GM23338 (cell line): ENCODE measurements around the gene ADCY7. TPM values are rescaled to one million over a fixed set of nuclear protein-coding genes. Genes with fewer than 3 reads are reported as not detected.

Experiments used
- ATAC-seq: fragments of 200-7000 bp; cut with Tn5 transposase; 3 replicates; pipeline ENCODE4 v1.9.1; 2020
- DNase-seq: peaks from one replicate; pipeline ENCODE4 v3.0.0-alpha.2; 2015; ENCODE audit warnings: low spot score
- H2AFZ ChIP-seq: fragments of 200-600 bp; sonication (generic); 2 replicates; pipeline ENCODE4 v1.8.0; 2016; ENCODE audit warnings: antibody characterized with exemption, mild to moderate bottlenecking, moderate library complexity
- H3F3A ChIP-seq: fragments of 200-600 bp; sonication (generic); replicated peaks from 2 replicates; pipeline ENCODE4 v1.8.0; 2017; ENCODE audit warnings: antibody characterized with exemption, mixed run types, low read depth
- H3K27ac ChIP-seq: fragments of 200-600 bp; sonication (generic); 2 replicates; pipeline ENCODE4 v1.6.1; 2016; ENCODE audit warnings: low read depth
- H3K27me3 ChIP-seq: fragments of 200-600 bp; sonication (generic); 2 replicates; pipeline ENCODE4 v1.8.0; 2016; ENCODE audit warnings: mild to moderate bottlenecking, mixed run types, moderate library complexity; ENCODE audit not compliant: insufficient read depth
- H3K36me3 ChIP-seq: fragments of 200-600 bp; sonication (generic); 2 replicates; pipeline ENCODE4 v1.8.0; 2016; ENCODE audit warnings: mild to moderate bottlenecking; ENCODE audit not compliant: insufficient read depth
- H3K4me1 ChIP-seq: fragments of 200-600 bp; sonication (generic); 2 replicates; pipeline ENCODE4 v1.8.0; 2016; ENCODE audit warnings: mild to moderate bottlenecking, moderate library complexity; ENCODE audit not compliant: insufficient read depth
- H3K4me2 ChIP-seq: fragments of 200-600 bp; sonication (generic); 2 replicates; pipeline ENCODE4 v1.7.1; 2017; ENCODE audit warnings: mixed run types
- H3K4me3 ChIP-seq: fragments of 200-600 bp; sonication (generic); 2 replicates; pipeline ENCODE4 v1.6.1; 2016; ENCODE audit warnings: mixed run types
- H3K79me2 ChIP-seq: fragments of 200-600 bp; sonication (generic); replicated peaks from 2 replicates; pipeline ENCODE4 v1.8.0; 2017; ENCODE audit warnings: mild to moderate bottlenecking; ENCODE audit not compliant: insufficient read depth
- H3K9me2 ChIP-seq: fragments of 200-600 bp; sonication (generic); 2 replicates; pipeline ENCODE4 v1.8.0; 2017; ENCODE audit not compliant: insufficient read depth
- H4K20me1 ChIP-seq: fragments of 200-600 bp; sonication (generic); replicated peaks from 2 replicates; pipeline ENCODE4 v1.8.0; 2017; ENCODE audit warnings: mild to moderate bottlenecking; ENCODE audit not compliant: insufficient read depth
- H3K27ac Mint-ChIP-seq: 2 replicates; pipeline ENCODE4 v1.8.0; 2020; ENCODE audit warnings: inconsistent platforms, mild to moderate bottlenecking, moderate library complexity, mixed read lengths
- H3K27me3 Mint-ChIP-seq: 3 replicates; pipeline ENCODE4 v1.8.0; 2022; ENCODE audit warnings: low read depth, mild to moderate bottlenecking, moderate library complexity, mixed read lengths, inconsistent platforms; ENCODE audit not compliant: insufficient read depth, poor library complexity
- H3K36me3 Mint-ChIP-seq: 3 replicates; pipeline ENCODE4 v1.8.0; 2021; ENCODE audit warnings: low read depth, mild to moderate bottlenecking, inconsistent platforms, moderate library complexity, mixed read lengths
- H3K4me1 Mint-ChIP-seq: 3 replicates; pipeline ENCODE4 v1.8.0; 2020; ENCODE audit warnings: mild to moderate bottlenecking, inconsistent platforms, mixed read lengths
- H3K4me3 Mint-ChIP-seq: 3 replicates; pipeline ENCODE4 v1.8.0; 2021; ENCODE audit warnings: moderate library complexity, mild to moderate bottlenecking, inconsistent platforms, mixed read lengths
- H3K9me3 Mint-ChIP-seq: 3 replicates; pipeline ENCODE4 v1.8.0; 2020; ENCODE audit warnings: moderate library complexity, mild to moderate bottlenecking, inconsistent platforms, mixed read lengths
- CREB1 ChIP-seq: fragments of 250-450 bp; sonication (Bioruptor Pico); IDR thresholded peaks from 2 replicates; pipeline ENCODE4 v1.5.0; 2020; ENCODE audit warnings: low read depth, mild to moderate bottlenecking, moderate library complexity
- EZH2 ChIP-seq: fragments of 200-600 bp; sonication (generic); IDR thresholded peaks from one replicate; pipeline ENCODE4 v1.8.0; 2017; ENCODE audit warnings: antibody characterized with exemption, mild to moderate bottlenecking, low read depth; ENCODE audit not compliant: unreplicated experiment
- JUNB ChIP-seq: IDR thresholded peaks from one replicate; pipeline ENCODE4 v1.6.1; 2016; ENCODE audit warnings: antibody characterized with exemption; ENCODE audit not compliant: unreplicated experiment
- STAT1 ChIP-seq: IDR thresholded peaks from one replicate; pipeline ENCODE4 v1.6.1; 2016; ENCODE audit warnings: antibody characterized with exemption; ENCODE audit not compliant: unreplicated experiment
- ZNF114 ChIP-seq: fragments of 250-450 bp; sonication (Bioruptor Pico); IDR thresholded peaks from 2 replicates; pipeline ENCODE4 v1.5.0; 2020; ENCODE audit warnings: mild to moderate bottlenecking, moderate library complexity
- ZNF331 ChIP-seq: fragments of 250-450 bp; sonication (Bioruptor Pico); IDR thresholded peaks from 2 replicates; pipeline ENCODE4 v1.5.0; 2020; ENCODE audit warnings: low read depth, mild to moderate bottlenecking, moderate library complexity
- polyA plus RNA-seq: library from polyadenylated mRNA; unstranded; fragments of >200 nt; fragmentation: Nextera tagmentation; extraction: Ambion mirVana; gene quantifications from 2 replicates; pipeline ENCODE4 v1.2.1, GENCODE V29; 2016
- total RNA-seq: library from RNA; depleted of rRNA; stranded (reverse); fragments of >200 nt; shearing (Covaris generic); gene quantifications from 2 replicates; pipeline ENCODE4 v1.2.3, GENCODE V29; 2014
- TF ChIP-seq, protein P1 (sequence below), 2 experiments: fragments of 200-600 bp in 1 of 2; sonication (generic) in 1 of 2; conservative IDR thresholded peaks; 2 replicates each; pipeline versions ENCODE4 v1.5.1 to v1.6.1; 2016 to 2017; ENCODE audit warnings: antibody characterized with exemption in 2 of 2, low read depth in 2 of 2, mild to moderate bottlenecking in 2 of 2, moderate library complexity in 1 of 2
- TF ChIP-seq, protein P2 (sequence below): IDR thresholded peaks from one replicate; pipeline ENCODE4 v1.6.1; 2018; ENCODE audit warnings: antibody characterized with exemption; ENCODE audit not compliant: unreplicated experiment
- TF ChIP-seq, protein P3 (sequence below): fragments of 250-450 bp; sonication (Bioruptor Pico); IDR thresholded peaks from 2 replicates; pipeline ENCODE4 v1.5.0; 2020; ENCODE audit warnings: mild to moderate bottlenecking, moderate library complexity

Gene ADCY7
- total and polyA plus RNA-seq, 2 experiments from 2014 or later: 2.4 to 10.5 TPM

DNA sequence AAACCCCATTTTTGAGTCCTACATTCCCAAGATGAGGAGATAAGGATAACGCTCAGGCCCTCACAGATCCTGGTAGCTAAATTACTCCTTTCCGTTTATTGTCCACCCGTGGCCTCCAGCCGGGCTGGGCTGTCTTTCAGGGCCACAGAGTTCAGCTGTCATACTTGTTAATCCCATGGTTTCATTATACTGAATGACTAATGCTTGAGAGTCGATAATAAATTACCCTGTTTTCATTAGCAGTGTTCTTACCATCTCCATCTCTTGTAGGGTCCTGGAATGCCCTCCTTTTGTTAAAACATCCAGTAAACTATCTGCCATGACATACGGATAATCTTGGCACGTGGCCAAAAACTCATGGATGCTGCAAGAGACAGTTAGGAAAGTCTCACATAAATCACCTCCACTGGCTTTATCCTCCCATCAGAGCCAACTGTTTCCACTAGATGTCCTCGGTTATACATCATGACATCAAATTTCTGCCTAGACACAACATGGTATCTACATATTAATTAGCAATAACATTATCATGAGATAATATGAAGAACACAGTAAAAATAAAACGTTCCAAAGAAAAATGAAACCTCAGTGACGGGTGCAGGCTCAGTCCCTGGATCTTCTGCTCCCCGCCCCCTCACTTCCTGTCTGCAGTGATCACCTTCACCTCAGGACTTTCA lies 57.1 kb downstream of the ADCY7 start:
- Histone ChIP-seq H3K4me1 (no peaks in the 10 kb centered on the region), H4K20me1 (no peaks in the 10 kb centered on the region; the same call in 1 of the 2 replicates), H3K79me2 (no peaks in the 10 kb centered on the region), H3K27me3 (no peaks in the 10 kb centered on the region), H2AFZ (no peak overlapping the region), H3K36me3 (peaks cover 32% of the 10 kb centered on the region), H3K4me2 (no peak overlapping the region), H3K27ac (no peak overlapping the region), H3F3A (no peaks in the 10 kb centered on the region), H3K9me2 (no peaks in the 10 kb centered on the region), H3K4me3 (no peak overlapping the region)
- TF ChIP-seq, protein P1, sequence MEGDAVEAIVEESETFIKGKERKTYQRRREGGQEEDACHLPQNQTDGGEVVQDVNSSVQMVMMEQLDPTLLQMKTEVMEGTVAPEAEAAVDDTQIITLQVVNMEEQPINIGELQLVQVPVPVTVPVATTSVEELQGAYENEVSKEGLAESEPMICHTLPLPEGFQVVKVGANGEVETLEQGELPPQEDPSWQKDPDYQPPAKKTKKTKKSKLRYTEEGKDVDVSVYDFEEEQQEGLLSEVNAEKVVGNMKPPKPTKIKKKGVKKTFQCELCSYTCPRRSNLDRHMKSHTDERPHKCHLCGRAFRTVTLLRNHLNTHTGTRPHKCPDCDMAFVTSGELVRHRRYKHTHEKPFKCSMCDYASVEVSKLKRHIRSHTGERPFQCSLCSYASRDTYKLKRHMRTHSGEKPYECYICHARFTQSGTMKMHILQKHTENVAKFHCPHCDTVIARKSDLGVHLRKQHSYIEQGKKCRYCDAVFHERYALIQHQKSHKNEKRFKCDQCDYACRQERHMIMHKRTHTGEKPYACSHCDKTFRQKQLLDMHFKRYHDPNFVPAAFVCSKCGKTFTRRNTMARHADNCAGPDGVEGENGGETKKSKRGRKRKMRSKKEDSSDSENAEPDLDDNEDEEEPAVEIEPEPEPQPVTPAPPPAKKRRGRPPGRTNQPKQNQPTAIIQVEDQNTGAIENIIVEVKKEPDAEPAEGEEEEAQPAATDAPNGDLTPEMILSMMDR (conservative IDR thresholded peaks at IDR 0.05; ENCODE audit: low read depth in 2 of 2): peak; percentile 38 to 46
- no peak for TF ChIP-seq ZNF114 (CRISPR knock-in tag)
- H3K9me3 Mint-ChIP-seq: no peaks in the 10 kb centered on the region
- no peaks in the 10 kb centered on the region for H3K4me1 Mint-ChIP-seq
- ATAC-seq (no peak), DNase-seq (no peak)
- no peak overlapping the region for H3K4me3 Mint-ChIP-seq
- H3K27me3 Mint-ChIP-seq: no peaks in the 10 kb centered on the region
- H3K27ac Mint-ChIP-seq: peak overlapping the region; percentile 18; the same call in 1 of the 2 replicates
- H3K36me3 Mint-ChIP-seq: peaks cover 68% of the 10 kb centered on the region

DNA sequence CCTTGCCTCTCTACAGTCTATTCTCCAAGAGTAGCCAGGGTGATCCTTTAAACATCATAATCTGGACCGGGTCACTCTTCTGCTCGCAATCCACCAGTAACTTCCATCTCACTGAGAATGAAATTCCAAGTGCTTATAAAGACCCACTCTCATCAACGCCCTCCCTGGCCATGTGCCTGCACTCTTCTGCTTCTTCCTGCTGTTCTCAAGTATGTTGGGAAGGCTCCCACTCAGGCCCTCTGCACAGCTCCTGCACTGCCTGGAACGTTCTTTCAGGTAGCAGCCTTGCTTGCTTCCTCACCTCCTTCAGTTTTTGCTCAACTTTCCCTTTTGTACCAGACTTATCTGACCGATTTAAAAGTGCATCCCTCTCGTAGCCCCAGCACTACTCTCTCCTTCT lies 58.0 kb downstream of the ADCY7 start:
- Histone ChIP-seq H3K79me2 (no peaks in the 10 kb centered on the region), H3K4me2 (no peak overlapping the region), H2AFZ (no peak overlapping the region), H3K27ac (no peak overlapping the region), H3K4me1 (no peaks in the 10 kb centered on the region), H3K4me3 (no peak overlapping the region), H3F3A (no peaks in the 10 kb centered on the region), H3K36me3 (peaks cover 25% of the 10 kb centered on the region), H3K9me2 (no peaks in the 10 kb centered on the region), H3K27me3 (no peaks in the 10 kb centered on the region), H4K20me1 (no peaks in the 10 kb centered on the region; the same call in 1 of the 2 replicates)
- no peaks in the 10 kb centered on the region for H3K4me1 Mint-ChIP-seq
- H3K36me3 Mint-ChIP-seq: peaks cover 68% of the 10 kb centered on the region
- H3K27ac Mint-ChIP-seq: no peak overlapping the region
- DNase-seq (no peak), ATAC-seq (no peak)
- no peaks in the 10 kb centered on the region for H3K27me3 Mint-ChIP-seq
- no peak overlapping the region for H3K4me3 Mint-ChIP-seq
- H3K9me3 Mint-ChIP-seq: no peaks in the 10 kb centered on the region
- TF ChIP-seq, protein P2, sequence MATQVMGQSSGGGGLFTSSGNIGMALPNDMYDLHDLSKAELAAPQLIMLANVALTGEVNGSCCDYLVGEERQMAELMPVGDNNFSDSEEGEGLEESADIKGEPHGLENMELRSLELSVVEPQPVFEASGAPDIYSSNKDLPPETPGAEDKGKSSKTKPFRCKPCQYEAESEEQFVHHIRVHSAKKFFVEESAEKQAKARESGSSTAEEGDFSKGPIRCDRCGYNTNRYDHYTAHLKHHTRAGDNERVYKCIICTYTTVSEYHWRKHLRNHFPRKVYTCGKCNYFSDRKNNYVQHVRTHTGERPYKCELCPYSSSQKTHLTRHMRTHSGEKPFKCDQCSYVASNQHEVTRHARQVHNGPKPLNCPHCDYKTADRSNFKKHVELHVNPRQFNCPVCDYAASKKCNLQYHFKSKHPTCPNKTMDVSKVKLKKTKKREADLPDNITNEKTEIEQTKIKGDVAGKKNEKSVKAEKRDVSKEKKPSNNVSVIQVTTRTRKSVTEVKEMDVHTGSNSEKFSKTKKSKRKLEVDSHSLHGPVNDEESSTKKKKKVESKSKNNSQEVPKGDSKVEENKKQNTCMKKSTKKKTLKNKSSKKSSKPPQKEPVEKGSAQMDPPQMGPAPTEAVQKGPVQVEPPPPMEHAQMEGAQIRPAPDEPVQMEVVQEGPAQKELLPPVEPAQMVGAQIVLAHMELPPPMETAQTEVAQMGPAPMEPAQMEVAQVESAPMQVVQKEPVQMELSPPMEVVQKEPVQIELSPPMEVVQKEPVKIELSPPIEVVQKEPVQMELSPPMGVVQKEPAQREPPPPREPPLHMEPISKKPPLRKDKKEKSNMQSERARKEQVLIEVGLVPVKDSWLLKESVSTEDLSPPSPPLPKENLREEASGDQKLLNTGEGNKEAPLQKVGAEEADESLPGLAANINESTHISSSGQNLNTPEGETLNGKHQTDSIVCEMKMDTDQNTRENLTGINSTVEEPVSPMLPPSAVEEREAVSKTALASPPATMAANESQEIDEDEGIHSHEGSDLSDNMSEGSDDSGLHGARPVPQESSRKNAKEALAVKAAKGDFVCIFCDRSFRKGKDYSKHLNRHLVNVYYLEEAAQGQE: no peak
- TF ChIP-seq JUNB: no peak
- TF ChIP-seq CREB1 (CRISPR knock-in tag): no peak
- TF ChIP-seq STAT1: no peak
- TF ChIP-seq EZH2: no peak
- TF ChIP-seq, protein P3, sequence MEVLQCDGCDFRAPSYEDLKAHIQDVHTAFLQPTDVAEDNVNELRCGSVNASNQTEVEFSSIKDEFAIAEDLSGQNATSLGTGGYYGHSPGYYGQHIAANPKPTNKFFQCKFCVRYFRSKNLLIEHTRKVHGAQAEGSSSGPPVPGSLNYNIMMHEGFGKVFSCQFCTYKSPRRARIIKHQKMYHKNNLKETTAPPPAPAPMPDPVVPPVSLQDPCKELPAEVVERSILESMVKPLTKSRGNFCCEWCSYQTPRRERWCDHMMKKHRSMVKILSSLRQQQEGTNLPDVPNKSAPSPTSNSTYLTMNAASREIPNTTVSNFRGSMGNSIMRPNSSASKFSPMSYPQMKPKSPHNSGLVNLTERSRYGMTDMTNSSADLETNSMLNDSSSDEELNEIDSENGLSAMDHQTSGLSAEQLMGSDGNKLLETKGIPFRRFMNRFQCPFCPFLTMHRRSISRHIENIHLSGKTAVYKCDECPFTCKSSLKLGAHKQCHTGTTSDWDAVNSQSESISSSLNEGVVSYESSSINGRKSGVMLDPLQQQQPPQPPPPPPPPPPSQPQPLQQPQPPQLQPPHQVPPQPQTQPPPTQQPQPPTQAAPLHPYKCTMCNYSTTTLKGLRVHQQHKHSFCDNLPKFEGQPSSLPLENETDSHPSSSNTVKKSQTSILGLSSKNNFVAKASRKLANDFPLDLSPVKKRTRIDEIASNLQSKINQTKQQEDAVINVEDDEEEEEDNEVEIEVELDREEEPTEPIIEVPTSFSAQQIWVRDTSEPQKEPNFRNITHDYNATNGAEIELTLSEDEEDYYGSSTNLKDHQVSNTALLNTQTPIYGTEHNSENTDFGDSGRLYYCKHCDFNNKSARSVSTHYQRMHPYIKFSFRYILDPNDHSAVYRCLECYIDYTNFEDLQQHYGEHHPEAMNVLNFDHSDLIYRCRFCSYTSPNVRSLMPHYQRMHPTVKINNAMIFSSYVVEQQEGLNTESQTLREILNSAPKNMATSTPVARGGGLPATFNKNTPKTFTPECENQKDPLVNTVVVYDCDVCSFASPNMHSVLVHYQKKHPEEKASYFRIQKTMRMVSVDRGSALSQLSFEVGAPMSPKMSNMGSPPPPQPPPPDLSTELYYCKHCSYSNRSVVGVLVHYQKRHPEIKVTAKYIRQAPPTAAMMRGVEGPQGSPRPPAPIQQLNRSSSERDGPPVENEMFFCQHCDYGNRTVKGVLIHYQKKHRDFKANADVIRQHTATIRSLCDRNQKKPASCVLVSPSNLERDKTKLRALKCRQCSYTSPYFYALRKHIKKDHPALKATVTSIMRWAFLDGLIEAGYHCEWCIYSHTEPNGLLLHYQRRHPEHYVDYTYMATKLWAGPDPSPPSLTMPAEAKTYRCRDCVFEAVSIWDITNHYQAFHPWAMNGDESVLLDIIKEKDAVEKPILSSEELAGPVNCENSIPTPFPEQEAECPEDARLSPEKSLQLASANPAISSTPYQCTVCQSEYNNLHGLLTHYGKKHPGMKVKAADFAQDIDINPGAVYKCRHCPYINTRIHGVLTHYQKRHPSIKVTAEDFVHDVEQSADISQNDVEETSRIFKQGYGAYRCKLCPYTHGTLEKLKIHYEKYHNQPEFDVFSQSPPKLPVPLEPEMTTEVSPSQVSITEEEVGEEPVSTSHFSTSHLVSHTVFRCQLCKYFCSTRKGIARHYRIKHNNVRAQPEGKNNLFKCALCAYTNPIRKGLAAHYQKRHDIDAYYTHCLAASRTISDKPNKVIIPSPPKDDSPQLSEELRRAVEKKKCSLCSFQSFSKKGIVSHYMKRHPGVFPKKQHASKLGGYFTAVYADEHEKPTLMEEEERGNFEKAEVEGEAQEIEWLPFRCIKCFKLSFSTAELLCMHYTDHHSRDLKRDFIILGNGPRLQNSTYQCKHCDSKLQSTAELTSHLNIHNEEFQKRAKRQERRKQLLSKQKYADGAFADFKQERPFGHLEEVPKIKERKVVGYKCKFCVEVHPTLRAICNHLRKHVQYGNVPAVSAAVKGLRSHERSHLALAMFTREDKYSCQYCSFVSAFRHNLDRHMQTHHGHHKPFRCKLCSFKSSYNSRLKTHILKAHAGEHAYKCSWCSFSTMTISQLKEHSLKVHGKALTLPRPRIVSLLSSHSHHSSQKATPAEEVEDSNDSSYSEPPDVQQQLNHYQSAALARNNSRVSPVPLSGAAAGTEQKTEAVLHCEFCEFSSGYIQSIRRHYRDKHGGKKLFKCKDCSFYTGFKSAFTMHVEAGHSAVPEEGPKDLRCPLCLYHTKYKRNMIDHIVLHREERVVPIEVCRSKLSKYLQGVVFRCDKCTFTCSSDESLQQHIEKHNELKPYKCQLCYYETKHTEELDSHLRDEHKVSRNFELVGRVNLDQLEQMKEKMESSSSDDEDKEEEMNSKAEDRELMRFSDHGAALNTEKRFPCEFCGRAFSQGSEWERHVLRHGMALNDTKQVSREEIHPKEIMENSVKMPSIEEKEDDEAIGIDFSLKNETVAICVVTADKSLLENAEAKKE (CRISPR knock-in tag): no peak
- no peak for TF ChIP-seq ZNF331 (CRISPR knock-in tag)
